ENCODE data around the gene DCAKD. TPM values are rescaled to one million over a fixed set of nuclear protein-coding genes. Genes with fewer than 3 reads are reported as not detected.

DCAKD gene
- total RNA-seq, 4 donors from 2014 or later: 22.7 to 36.4 (median 25.2) TPM

DNA sequence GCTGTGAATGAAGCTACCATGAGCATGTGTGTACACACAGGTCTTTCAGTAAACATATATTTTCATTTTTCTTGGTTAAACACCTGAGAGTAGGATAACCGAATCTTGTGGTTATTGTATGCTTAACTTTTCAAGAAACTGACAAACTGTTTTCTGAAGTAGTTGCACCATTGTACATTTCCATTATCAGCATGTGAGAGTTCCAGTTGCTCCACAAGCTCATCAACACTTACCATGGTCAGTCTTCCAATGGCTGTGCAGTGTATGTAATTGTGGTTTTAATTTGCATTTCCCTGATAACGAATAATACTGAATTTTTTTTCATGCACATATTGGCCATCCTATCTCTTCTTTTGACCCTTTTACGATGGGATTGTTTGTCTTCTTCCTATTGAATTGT, 52.0 kb downstream of the DCAKD start:
- no peak for DNase-seq (ENCODE audit: low spot score)
- no peak for ATAC-seq (ENCODE audit: low FRiP score)
- TF ChIP-seq, protein P1, sequence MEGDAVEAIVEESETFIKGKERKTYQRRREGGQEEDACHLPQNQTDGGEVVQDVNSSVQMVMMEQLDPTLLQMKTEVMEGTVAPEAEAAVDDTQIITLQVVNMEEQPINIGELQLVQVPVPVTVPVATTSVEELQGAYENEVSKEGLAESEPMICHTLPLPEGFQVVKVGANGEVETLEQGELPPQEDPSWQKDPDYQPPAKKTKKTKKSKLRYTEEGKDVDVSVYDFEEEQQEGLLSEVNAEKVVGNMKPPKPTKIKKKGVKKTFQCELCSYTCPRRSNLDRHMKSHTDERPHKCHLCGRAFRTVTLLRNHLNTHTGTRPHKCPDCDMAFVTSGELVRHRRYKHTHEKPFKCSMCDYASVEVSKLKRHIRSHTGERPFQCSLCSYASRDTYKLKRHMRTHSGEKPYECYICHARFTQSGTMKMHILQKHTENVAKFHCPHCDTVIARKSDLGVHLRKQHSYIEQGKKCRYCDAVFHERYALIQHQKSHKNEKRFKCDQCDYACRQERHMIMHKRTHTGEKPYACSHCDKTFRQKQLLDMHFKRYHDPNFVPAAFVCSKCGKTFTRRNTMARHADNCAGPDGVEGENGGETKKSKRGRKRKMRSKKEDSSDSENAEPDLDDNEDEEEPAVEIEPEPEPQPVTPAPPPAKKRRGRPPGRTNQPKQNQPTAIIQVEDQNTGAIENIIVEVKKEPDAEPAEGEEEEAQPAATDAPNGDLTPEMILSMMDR (IDR thresholded peaks at IDR 0.05): no peak

DNA sequence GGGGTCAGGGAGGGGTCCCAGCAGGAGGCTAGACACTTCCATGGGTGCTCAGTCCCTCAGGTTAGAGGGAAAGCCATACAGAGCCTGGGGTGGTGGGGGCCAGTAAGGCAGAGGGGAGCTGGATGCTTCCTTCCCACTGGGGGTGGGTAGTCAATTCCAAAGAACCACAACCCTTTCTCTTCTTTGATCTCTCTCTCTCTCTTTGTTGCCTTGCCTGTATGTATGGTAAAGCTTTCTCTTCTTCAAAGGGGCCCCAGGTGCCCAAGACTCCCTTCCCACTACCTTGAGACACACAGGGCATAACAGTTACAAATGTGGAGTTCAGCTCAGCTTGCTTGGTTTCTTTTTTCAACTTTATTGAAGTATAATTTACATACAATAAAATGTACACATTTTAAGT, 52.8 kb downstream of the DCAKD start:
- no peak for DNase-seq (ENCODE audit: low spot score)
- ATAC-seq (ENCODE audit: low FRiP score): no peak
- TF ChIP-seq, protein P1 (IDR thresholded peaks at IDR 0.05): no peak

DNA sequence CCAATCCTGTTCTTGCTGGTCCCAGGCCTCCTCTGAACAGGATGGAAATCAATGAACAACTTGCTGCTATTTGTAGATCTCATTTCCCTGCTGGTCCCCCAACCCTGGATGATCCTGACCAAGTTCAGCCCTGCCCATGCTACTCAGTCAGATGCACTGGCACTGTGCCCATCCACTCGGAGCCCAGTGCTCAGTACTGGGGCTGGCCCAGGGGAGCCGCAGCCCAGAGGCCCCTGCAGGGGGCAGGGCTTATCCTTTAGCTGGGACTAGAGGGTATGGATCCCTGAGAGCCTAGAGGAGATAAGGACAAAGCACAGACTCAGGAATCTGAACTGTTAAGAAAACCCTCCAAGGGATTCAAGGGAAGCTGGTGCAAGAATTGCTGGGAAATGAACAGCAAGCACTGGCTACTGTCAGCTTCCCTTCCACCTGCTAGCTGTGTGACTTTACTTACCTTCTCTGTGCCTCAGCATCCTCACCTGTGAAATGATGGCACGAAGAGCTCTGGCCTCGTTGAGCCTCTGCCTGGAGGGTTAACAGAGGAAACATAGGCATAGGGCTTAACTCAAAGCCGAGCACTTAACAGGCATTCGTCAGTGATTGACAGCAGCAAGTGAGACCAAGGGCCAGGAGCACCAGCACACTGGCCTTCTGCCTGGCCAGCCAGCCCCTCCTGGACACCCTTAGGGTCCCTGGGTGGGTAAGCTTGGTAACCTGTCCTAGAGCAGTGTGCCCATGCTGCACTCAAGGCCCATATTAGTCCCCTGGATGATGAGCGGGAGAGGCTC, 53.5 kb downstream of the DCAKD start:
- DNase-seq (ENCODE audit: low spot score): no peak
- TF ChIP-seq, protein P1 (IDR thresholded peaks at IDR 0.05): no peak
- no peak for ATAC-seq (ENCODE audit: low FRiP score)

DNA sequence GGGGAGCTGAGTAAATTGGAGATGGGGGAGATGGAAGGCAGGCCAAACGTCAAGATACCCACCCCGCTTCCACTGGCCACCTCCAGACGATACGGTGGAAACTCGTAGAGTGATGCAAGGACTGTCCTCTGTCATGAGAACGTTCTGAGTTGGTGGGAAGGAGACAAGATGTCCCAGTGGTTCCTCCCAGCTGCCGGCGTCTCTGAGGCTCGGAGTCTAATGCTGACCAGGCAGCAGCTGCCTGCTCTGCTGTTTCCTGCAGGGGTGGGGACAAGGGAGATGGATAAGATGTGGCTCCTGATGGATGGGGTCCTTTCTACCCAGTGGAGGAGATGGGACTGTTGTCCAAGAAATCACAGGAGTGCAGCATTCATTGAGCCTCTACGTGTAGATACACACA, 55.1 kb downstream of the DCAKD start:
- DNase-seq (ENCODE audit: low spot score): no peak
- TF ChIP-seq, protein P1 (IDR thresholded peaks at IDR 0.05): no peak
- ATAC-seq (ENCODE audit: low FRiP score): no peak

DNA sequence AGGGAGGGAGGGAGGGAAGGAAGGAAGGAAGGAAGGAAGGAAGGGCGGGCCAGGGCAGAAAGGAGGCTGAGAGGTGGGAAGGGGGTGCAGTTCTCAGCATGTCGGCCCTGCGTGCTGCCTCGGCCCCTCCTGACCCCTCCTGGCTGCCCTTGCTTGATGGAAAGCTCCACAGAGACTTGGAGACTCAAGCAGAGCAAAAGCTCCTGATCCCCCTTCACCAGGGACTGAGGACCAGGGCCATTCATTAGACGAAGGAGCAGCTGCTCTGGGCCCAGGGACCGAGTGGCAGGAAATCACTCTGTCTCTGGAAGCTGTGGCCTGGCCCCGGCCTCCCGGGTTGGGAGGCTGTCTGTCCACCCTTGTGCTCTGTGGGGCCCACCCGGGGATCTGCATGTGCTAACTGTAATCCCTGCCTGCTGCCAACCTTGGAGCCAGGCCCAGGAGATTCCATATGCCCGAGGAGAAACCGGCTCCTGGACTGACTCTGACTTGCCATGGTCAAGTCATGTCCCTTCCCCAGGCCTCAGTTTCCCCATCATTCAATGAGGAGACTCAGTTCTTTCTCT, 55.9 kb downstream of the DCAKD start:
- TF ChIP-seq, protein P1 (IDR thresholded peaks at IDR 0.05): no peak
- no peak for DNase-seq (ENCODE audit: low spot score)
- no peak for ATAC-seq (ENCODE audit: low FRiP score)

DNA sequence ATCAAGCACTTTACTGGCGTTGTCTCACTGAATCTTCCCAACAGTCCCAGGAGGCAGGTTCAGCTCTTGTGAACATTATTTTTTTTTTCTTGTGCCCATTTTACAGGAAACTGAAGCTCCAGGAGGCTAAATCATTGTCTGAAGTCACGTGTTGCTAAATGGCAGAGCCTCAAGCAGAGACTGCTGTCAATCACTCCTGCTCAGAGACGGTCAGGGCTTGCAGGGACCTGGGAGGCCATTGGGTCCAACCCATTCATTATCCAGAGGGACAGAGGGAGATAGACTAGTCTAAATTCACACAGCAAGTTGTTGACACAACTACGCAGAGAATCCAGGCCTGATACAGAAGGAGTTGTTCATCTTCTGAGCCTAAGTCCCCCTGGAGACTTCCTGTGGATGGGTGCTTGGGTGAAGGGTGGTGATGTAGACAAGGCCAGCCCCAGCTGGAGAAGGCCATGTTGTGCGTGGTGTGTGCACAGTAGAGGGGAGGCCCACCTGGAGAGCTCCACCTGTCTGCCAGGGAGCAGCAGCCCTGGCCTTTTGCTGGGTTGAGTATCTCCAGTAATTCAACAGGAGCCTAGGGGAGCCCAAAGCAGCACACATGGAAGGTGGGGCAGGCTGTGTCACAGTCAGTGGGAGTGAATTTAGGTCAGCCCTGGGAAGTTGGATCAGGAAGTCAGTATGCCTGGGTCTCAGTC, 59.0 kb downstream of the DCAKD start:
- ATAC-seq (ENCODE audit: low FRiP score) (no peak), DNase-seq (ENCODE audit: low spot score) (no peak)
- TF ChIP-seq, protein P1 (IDR thresholded peaks at IDR 0.05): no peak
